Activated naive CD4-positive, alpha-beta T cell treated with anti-CD3 and anti-CD28 coated beads, Interleukin-2, amount 50 U/mL, for 72 hours (primary cell): ENCODE measurements around the gene CACNG4. TPM values are rescaled to one million over a fixed set of nuclear protein-coding genes. Genes with fewer than 3 reads are reported as not detected.

ENCODE experiments used
- ATAC-seq, 2 donors: fragments of 150-1000 bp; cut with Tn5 transposase; 2 replicates each; pipeline ENCODE4 v1.10.0; 2021; ENCODE audit warnings: mild to moderate bottlenecking in 2 of 2, moderate library complexity in 2 of 2
- DNase-seq, 2 donors: peaks; one replicate each; pipeline ENCODE4 v3.0.0; 2021 to 2022; ENCODE audit warnings: low spot score in 2 of 2
- H3K27ac Mint-ChIP-seq, 2 donors: one replicate each; pipeline ENCODE4 v1.8.0; 2022; ENCODE audit warnings: mild to moderate bottlenecking in 2 of 2, mixed read lengths in 2 of 2
- H3K36me3 Mint-ChIP-seq, 2 donors: one replicate each; pipeline ENCODE4 v1.8.0; 2022; ENCODE audit warnings: mixed read lengths in 2 of 2
- H3K9me3 Mint-ChIP-seq, 2 donors: one replicate each; pipeline ENCODE4 v1.8.0; 2022; ENCODE audit warnings: mixed read lengths in 2 of 2
- total RNA-seq, 2 donors: library from RNA; stranded (reverse); gene quantifications; one replicate each; pipeline ENCODE4 v1.2.3, GENCODE V29; 2022

Gene CACNG4
- total RNA-seq, 2 donors from 2014 or later, result not detected

DNA sequence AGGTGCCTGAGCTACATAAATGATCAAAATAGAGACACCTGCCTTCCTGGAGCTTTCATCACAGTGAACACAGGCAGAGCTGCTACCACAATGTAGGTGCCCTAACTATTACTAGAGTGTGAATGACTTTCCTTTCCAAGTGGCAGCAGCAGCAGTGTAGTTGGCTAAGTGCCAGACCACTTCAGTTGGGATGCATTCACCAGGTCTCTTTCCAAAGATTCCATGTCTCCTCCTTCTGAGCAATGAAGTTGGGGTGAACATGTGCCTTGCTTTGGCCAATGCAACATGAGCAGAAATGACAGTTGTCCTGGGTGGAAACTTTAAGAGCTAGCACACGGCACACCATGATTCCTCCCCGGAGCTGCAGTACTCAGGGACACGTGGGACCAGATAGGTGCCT lies 23.3 kb upstream of the CACNG4 start:
- Mint-ChIP-seq H3K27ac (no peak overlapping the region), H3K36me3 (no peaks in the 10 kb centered on the region), H3K9me3 (peaks cover 6 to 10% of the 10 kb centered on the region in 2 donors)
- DNase-seq (no peak), ATAC-seq (no peak)

GRCh38 chr17:66941773-66942450 lies 22.6 kb upstream of the CACNG4 start:
- Mint-ChIP-seq H3K36me3 (no peaks in the 10 kb centered on the region), H3K9me3 (peaks cover 6 to 10% of the 10 kb centered on the region in 2 donors), H3K27ac (peak overlapping the region in 1 of 2 donors; percentile 62)
- ATAC-seq (no peak), DNase-seq (no peak)

- Mint-ChIP-seq H3K36me3 (no peaks in the 10 kb centered on the region), H3K27ac (no peak overlapping the region), H3K9me3 (peaks cover 6 to 8% of the 10 kb centered on the region in 2 donors)
- no peak for DNase-seq
- ATAC-seq, result no peak
Measured at GRCh38 chr17:66942451-66943264, 21.8 kb upstream of the CACNG4 start.

DNA sequence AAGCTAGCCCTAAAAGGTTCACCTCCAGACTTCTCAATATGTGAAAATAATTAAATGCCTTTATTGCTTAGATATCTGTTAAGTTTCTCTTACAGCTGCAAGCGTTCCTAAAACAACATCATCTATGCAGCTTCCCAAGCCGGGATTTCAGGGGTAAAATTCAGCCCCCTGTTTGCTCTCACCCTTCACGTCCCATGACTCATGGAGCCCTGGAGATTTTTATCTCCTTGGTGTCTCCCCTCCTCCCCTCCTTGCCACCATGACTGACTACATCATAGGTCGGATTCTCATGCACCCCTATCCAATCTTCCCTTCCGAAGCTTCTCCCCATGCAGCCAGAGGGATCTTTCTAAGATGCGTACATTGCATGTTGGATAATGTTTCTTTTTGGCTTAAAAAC lies 21.0 kb upstream of the CACNG4 start:
- no peak for DNase-seq
- H3K36me3 Mint-ChIP-seq, result no peaks in the 10 kb centered on the region
- no peak overlapping the region for H3K27ac Mint-ChIP-seq
- no peaks in the 10 kb centered on the region for H3K9me3 Mint-ChIP-seq
- ATAC-seq, result no peak

GRCh38 chr17:66944351-66945146 lies 20.0 kb upstream of the CACNG4 start:
- DNase-seq, result no peak
- ATAC-seq, result no peak
- H3K36me3 Mint-ChIP-seq, result no peaks in the 10 kb centered on the region
- no peak overlapping the region for H3K27ac Mint-ChIP-seq
- H3K9me3 Mint-ChIP-seq, result no peaks in the 10 kb centered on the region

DNA sequence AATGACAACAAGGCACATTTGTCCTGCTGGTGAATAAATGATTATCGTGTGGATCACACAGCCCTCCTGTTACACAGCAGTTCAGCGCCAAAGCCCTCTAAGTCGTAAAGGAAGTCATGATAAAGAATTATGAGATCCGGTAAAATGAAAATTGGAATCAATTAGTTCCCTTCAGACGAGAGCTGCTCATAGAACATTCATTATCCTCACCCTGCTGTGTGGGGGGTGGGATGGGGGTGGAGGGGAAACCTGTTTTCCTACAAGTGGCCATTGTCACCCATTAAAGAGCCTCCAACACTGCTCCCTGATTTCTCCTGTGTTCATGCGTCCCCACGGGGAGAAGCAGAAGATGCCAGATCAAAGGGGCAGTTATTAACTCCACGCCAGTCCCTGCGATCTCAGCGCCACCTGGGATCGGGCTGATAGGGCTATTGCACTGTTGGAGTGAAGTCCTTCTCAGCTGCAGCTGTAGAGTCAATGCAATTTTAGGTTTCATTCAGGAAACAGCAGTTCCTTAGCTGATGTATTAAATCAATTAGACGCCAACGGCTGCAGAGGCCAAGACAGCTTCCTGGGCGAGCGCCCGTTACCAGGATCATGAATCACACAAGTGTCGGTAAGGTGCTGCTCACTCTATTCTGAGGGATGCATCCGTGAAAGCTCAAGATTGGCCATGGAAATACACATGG lies 19.2 kb upstream of the CACNG4 start:
- no peak for DNase-seq
- H3K9me3 Mint-ChIP-seq, result no peaks in the 10 kb centered on the region
- ATAC-seq, result no peak
- H3K36me3 Mint-ChIP-seq, result no peaks in the 10 kb centered on the region
- no peak overlapping the region for H3K27ac Mint-ChIP-seq

GRCh38 chr17:66946251-66946650 lies 18.3 kb upstream of the CACNG4 start:
- no peak for ATAC-seq
- Mint-ChIP-seq H3K36me3 (no peaks in the 10 kb centered on the region), H3K9me3 (no peaks in the 10 kb centered on the region), H3K27ac (no peak overlapping the region)
- no peak for DNase-seq

DNA sequence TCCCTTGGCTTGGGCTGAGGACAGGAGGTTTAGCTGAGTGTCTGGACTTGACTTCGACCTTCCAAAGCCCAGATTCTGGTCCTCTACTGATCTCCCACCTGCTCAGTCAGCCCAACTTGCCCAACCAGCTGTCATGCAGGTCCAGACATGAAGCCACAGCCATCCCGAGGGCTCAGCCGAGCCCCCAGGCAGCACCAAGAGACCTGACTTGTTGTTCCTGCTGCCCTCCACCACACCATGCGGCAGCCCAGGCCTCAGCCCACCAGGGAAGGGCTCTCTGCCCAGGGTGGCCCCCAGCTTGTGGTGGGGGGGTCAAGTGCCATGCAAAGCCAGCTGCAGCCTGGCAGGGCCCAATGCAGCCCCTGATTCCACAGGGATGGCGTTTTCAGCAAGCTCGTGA lies 17.2 kb upstream of the CACNG4 start:
- DNase-seq, result no peak
- no peaks in the 10 kb centered on the region for H3K9me3 Mint-ChIP-seq
- ATAC-seq, result no peak
- H3K27ac Mint-ChIP-seq, result no peak overlapping the region
- H3K36me3 Mint-ChIP-seq, result no peaks in the 10 kb centered on the region

DNA sequence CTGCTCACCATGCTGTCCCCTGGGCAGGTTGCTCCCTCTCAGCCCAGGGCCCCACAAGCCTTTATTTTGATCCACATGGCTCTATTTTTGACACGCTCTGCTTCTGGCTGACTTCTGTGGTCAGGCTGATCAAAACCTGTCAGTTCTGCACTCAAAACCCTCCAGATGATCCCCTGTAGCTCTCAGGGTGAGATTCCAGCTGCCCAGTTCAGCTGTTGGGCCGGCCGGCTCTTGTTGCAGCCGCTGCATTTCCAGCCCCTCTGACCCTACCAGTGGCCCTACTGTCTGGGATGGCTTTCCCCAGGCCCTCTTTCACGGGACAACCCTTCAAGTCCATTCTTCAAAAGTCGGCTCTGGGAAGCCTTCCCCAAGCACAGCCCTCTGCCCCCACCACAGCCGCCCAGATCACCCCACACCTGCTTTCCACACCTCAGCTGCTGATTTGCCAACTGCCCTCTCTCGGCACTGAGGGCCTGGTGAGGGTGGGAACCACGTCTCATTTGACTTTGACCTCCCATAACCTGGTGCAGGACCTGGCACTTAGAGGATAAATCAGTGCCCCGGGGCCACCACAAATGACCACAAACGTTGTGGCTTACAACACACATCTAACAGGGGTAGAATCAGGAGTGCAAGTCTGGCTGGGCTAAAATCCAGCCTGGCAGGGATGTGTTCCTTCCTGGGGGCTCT lies 16.3 kb upstream of the CACNG4 start:
- Mint-ChIP-seq H3K9me3 (no peaks in the 10 kb centered on the region), H3K36me3 (no peaks in the 10 kb centered on the region), H3K27ac (no peak overlapping the region)
- ATAC-seq (no peak), DNase-seq (no peak)

- no peaks in the 10 kb centered on the region for H3K9me3 Mint-ChIP-seq
- ATAC-seq (no peak), DNase-seq (no peak)
- no peaks in the 10 kb centered on the region for H3K36me3 Mint-ChIP-seq
- no peak overlapping the region for H3K27ac Mint-ChIP-seq
Measured at GRCh38 chr17:66949501-66949900, 15.0 kb upstream of the CACNG4 start.

GRCh38 chr17:66950325-66950724 lies 14.2 kb upstream of the CACNG4 start:
- DNase-seq (no peak), ATAC-seq (no peak)
- no peak overlapping the region for H3K27ac Mint-ChIP-seq

GRCh38 chr17:66950886-66951604 lies 13.5 kb upstream of the CACNG4 start:
- Mint-ChIP-seq H3K36me3 (no peaks in the 10 kb centered on the region), H3K27ac (no peak overlapping the region), H3K9me3 (no peaks in the 10 kb centered on the region)
- no peak for DNase-seq
- no peak for ATAC-seq

More at GRCh38 chr17:66950325-66950724, 14.2 kb upstream of the CACNG4 start:
- no peaks in the 10 kb centered on the region for H3K9me3 Mint-ChIP-seq
- no peaks in the 10 kb centered on the region for H3K36me3 Mint-ChIP-seq

GRCh38 chr17:66951605-66951953 lies 12.9 kb upstream of the CACNG4 start:
- Mint-ChIP-seq H3K36me3 (no peaks in the 10 kb centered on the region), H3K27ac (no peak overlapping the region), H3K9me3 (no peaks in the 10 kb centered on the region)
- ATAC-seq (no peak), DNase-seq (no peak)

GRCh38 chr17:66952031-66952524 lies 12.4 kb upstream of the CACNG4 start:
- no peaks in the 10 kb centered on the region for H3K9me3 Mint-ChIP-seq
- no peak for DNase-seq
- H3K36me3 Mint-ChIP-seq, result no peaks in the 10 kb centered on the region
- no peak overlapping the region for H3K27ac Mint-ChIP-seq
- no peak for ATAC-seq

- ATAC-seq (no peak), DNase-seq (no peak)
- Mint-ChIP-seq H3K27ac (no peak overlapping the region), H3K36me3 (no peaks in the 10 kb centered on the region), H3K9me3 (no peaks in the 10 kb centered on the region)
Measured at GRCh38 chr17:66952681-66953629, 11.6 kb upstream of the CACNG4 start.
